CD8-positive, alpha-beta memory T cell (primary cell): Measurements from ENCODE around the gene ACOX3. TPM values are rescaled to one million over a fixed set of nuclear protein-coding genes. Genes with fewer than 3 reads are reported as not detected.
"Not testable (repeated sequence)": the region's sequence is repeated elsewhere in the genome, so short reads cannot be mapped to it uniquely, and the experiment has no call there.

Experiments
- CTCF ChIA-PET: fragments of 350-600 bp; sonication (Branson Sonifier 250); formaldehyde crosslinking; loops from one replicate; lab custom pipeline; 2021; ENCODE audit warnings: antibody characterized with exemption; lab: Charles Lee
- POLR2A ChIA-PET: fragments of 350-600 bp; sonication (Branson Sonifier 250); formaldehyde crosslinking; loops from one replicate; lab custom pipeline; 2021; ENCODE audit warnings: antibody characterized with exemption; lab: Charles Lee
- DNase-seq, 5 donors: peaks; one replicate each; pipeline versions ENCODE4 v3.0.0 to v3.0.0-alpha.2; 2020 to 2022; ENCODE audit warnings: mixed read lengths in 1 of 5
- H3K27ac ChIP-seq: one replicate; pipeline ENCODE4 v1.7.0; 2013; ENCODE audit warnings: low read depth, mild to moderate bottlenecking, low read length, moderate library complexity
- H3K27me3 ChIP-seq: 2 replicates; pipeline ENCODE4 v1.7.0; 2013; ENCODE audit warnings: low read length, mild to moderate bottlenecking; ENCODE audit not compliant: insufficient read depth, poor library complexity, severe bottlenecking
- H3K36me3 ChIP-seq: 2 replicates; pipeline ENCODE4 v1.7.0; 2013; ENCODE audit warnings: mild to moderate bottlenecking, low read length, moderate library complexity; ENCODE audit not compliant: insufficient read depth
- H3K4me1 ChIP-seq: 2 replicates; pipeline ENCODE4 v1.7.0; 2013; ENCODE audit warnings: mild to moderate bottlenecking, low read length, moderate library complexity; ENCODE audit not compliant: insufficient read depth
- H3K4me3 ChIP-seq: 2 replicates; pipeline ENCODE4 v1.7.0; 2013; ENCODE audit warnings: mild to moderate bottlenecking, low read length
- H3K9me3 ChIP-seq: 2 replicates; pipeline ENCODE4 v1.7.0; 2013; ENCODE audit warnings: mild to moderate bottlenecking, low read length
- H3K27ac Mint-ChIP-seq, 8 donors: one replicate each; pipeline ENCODE4 v1.8.0; 2020 to 2021; ENCODE audit warnings: mixed read lengths in 8 of 8, mild to moderate bottlenecking in 6 of 8, inconsistent platforms in 3 of 8, moderate library complexity in 3 of 8
- H3K27me3 Mint-ChIP-seq, 2 donors: one replicate each; pipeline ENCODE4 v1.8.0; 2020 to 2021; ENCODE audit warnings: mixed read lengths in 2 of 2, mild to moderate bottlenecking in 1 of 2, moderate library complexity in 1 of 2
- H3K36me3 Mint-ChIP-seq, 3 donors: one replicate each; pipeline ENCODE4 v1.8.0; 2020 to 2021; ENCODE audit warnings: mixed read lengths in 3 of 3, inconsistent platforms in 1 of 3, mild to moderate bottlenecking in 1 of 3
- H3K4me1 Mint-ChIP-seq, 3 donors: one replicate each; pipeline ENCODE4 v1.8.0; 2020 to 2021; ENCODE audit warnings: mixed read lengths in 3 of 3, inconsistent platforms in 1 of 3, mild to moderate bottlenecking in 1 of 3
- H3K4me3 Mint-ChIP-seq, 7 donors: one replicate each; pipeline ENCODE4 v1.8.0; 2020 to 2021; ENCODE audit warnings: mixed read lengths in 7 of 7, mild to moderate bottlenecking in 6 of 7, moderate library complexity in 4 of 7, inconsistent platforms in 2 of 7
- H3K9me3 Mint-ChIP-seq, 5 donors: one replicate each; pipeline ENCODE4 v1.8.0; 2020 to 2022; ENCODE audit warnings: mixed read lengths in 5 of 5, mild to moderate bottlenecking in 3 of 5, moderate library complexity in 2 of 5, inconsistent platforms in 1 of 5
- polyA plus RNA-seq: library from polyadenylated mRNA; unstranded; fragments of 300-500 nt; fragmentation: Illumina TruSeq; gene quantifications from one replicate; pipeline ENCODE4 v1.2.3, GENCODE V29; 2021
- total RNA-seq, 2 experiments: library from RNA; stranded (reverse); gene quantifications; one replicate each; pipeline ENCODE4 v1.2.3, GENCODE V29; 2021

The ACOX3 gene
- total and polyA plus RNA-seq, 3 experiments from 2014 or later = 14.2 to 24.9 (median 22.3) TPM

DNA sequence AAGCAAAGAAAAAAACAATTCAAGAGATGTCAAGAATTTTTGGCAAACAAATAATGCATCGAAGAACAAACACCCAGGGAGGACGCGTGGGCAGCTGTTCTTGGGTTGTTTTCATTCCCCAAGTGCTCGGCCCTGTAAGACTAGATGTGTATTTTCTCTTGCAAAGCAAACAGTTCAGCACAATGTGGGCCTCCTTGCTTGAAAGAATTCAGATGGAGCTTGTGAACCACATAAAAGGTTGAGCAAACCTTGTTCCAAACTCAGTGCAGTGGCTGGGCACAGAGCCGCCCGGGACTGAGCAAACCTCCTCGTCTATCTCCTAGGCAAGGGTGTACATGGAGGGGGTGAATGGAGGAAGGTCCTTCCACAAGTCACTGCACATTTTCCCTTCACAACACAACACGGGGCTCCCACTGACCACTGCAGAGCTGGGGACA, 88.6 kb downstream of the ACOX3 start:
- CTCF ChIA-PET = no interaction called here
- H3K27ac Mint-ChIP-seq = peak overlapping the region in 1 of 8 donors; percentile 19
- H3K9me3 Mint-ChIP-seq = peaks cover 0 to 2% (median 0%) of the 10 kb centered on the region in 5 donors
- Histone ChIP-seq H3K9me3 (no peaks in the 10 kb centered on the region), H3K4me3 (no peak overlapping the region), H3K27me3 (peaks cover 5% of the 10 kb centered on the region), H3K36me3 (no peaks in the 10 kb centered on the region), H3K4me1 (no peaks in the 10 kb centered on the region), H3K27ac (no peak overlapping the region)
- H3K4me3 Mint-ChIP-seq = no peak overlapping the region
- H3K36me3 Mint-ChIP-seq = no peaks in the 10 kb centered on the region
- H3K4me1 Mint-ChIP-seq = no peaks in the 10 kb centered on the region
- H3K27me3 Mint-ChIP-seq = peaks cover 11 to 18% of the 10 kb centered on the region in 2 donors
- POLR2A ChIA-PET = no interaction called here
- DNase-seq = no peak

- H3K27me3 ChIP-seq = peaks cover 5% of the 10 kb centered on the region
- H3K9me3 ChIP-seq = no peaks in the 10 kb centered on the region
- peaks cover 11 to 19% of the 10 kb centered on the region in 2 donors for H3K27me3 Mint-ChIP-seq
- no peaks in the 10 kb centered on the region for H3K4me1 Mint-ChIP-seq
- H3K36me3 Mint-ChIP-seq = no peaks in the 10 kb centered on the region
- no peak overlapping the region for H3K27ac ChIP-seq
- H3K4me3 ChIP-seq = no peak overlapping the region
- no peaks in the 10 kb centered on the region for H3K4me1 ChIP-seq
- ChIA-PET POLR2A (no interaction called here), CTCF (no interaction called here)
- no peak overlapping the region for H3K4me3 Mint-ChIP-seq
- no peaks in the 10 kb centered on the region for H3K36me3 ChIP-seq
- H3K9me3 Mint-ChIP-seq = peaks cover 0 to 2% (median 0%) of the 10 kb centered on the region in 5 donors
- H3K27ac Mint-ChIP-seq = no peak overlapping the region
- no peak for DNase-seq
Observed at GRCh38 chr4:8350841-8351461, 89.6 kb downstream of the ACOX3 start.

- no peak overlapping the region for H3K27ac Mint-ChIP-seq
- Histone ChIP-seq H3K27ac (no peak overlapping the region), H3K27me3 (peaks cover 5% of the 10 kb centered on the region), H3K9me3 (no peaks in the 10 kb centered on the region), H3K4me1 (no peaks in the 10 kb centered on the region), H3K36me3 (no peaks in the 10 kb centered on the region), H3K4me3 (no peak overlapping the region)
- H3K4me3 Mint-ChIP-seq = no peak overlapping the region
- no peaks in the 10 kb centered on the region for H3K4me1 Mint-ChIP-seq
- no peak for DNase-seq
- POLR2A ChIA-PET = no interaction called here
- peaks cover 11 to 19% of the 10 kb centered on the region in 2 donors for H3K27me3 Mint-ChIP-seq
- CTCF ChIA-PET = no interaction called here
- no peaks in the 10 kb centered on the region for H3K36me3 Mint-ChIP-seq
- peaks cover 0 to 2% (median 0%) of the 10 kb centered on the region in 5 donors for H3K9me3 Mint-ChIP-seq
Observed at GRCh38 chr4:8350352-8350751, 90.2 kb downstream of the ACOX3 start.

DNA sequence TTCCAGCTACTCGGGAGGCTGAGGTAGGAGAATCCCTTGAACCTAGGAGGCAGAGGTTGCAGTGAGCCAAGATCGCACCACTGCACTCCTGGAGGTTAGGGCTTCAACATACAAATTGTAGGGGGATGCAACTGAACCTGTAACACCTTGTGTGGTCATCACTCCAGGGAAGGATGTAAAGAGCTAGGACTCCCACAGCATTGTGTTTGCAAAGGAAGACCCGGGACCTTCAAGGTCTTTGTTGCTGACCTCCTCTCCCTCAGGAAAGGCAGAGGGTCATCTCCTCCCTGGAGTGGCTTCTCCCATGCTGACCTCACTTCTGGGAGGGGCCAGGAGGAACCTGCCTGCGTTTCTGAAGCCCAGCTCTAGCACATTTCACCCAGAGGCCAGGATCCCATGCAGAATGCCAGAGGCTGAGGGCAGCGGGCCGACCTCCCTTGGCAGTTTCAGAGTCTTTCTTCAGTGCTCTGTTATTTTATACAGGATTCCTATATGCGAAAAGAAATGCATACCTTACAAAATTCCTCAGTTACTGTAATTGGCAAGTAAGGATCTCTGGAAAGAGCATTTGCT, 90.8 kb downstream of the ACOX3 start:
- Histone ChIP-seq H3K4me1 (no peaks in the 10 kb centered on the region), H3K27ac (no peak overlapping the region), H3K27me3 (peaks cover 5% of the 10 kb centered on the region), H3K4me3 (no peak overlapping the region), H3K9me3 (no peaks in the 10 kb centered on the region), H3K36me3 (no peaks in the 10 kb centered on the region)
- Mint-ChIP-seq H3K4me1 (no peaks in the 10 kb centered on the region), H3K4me3 (no peak overlapping the region), H3K9me3 (peaks cover 0 to 2% (median 0%) of the 10 kb centered on the region in 5 donors), H3K27ac (no peak overlapping the region), H3K27me3 (peaks cover 13 to 21% of the 10 kb centered on the region in 2 donors), H3K36me3 (no peaks in the 10 kb centered on the region)
- DNase-seq = no peak
- POLR2A ChIA-PET = no interaction called here
- CTCF ChIA-PET = no interaction called here

GRCh38 chr4:8349236-8349635, 91.3 kb downstream of the ACOX3 start:
- DNase-seq, CTCF ChIA-PET, H3K27me3 ChIP-seq, H3K36me3 ChIP-seq, H3K4me3 ChIP-seq, H3K4me3 Mint-ChIP-seq, H3K9me3 Mint-ChIP-seq, H3K36me3 Mint-ChIP-seq, H3K27ac Mint-ChIP-seq, H3K27ac ChIP-seq, POLR2A ChIA-PET, H3K4me1 Mint-ChIP-seq, H3K9me3 ChIP-seq, H3K4me1 ChIP-seq: not testable (repeated sequence)
- peaks cover 18 to 20% of the 10 kb centered on the region in 2 donors for H3K27me3 Mint-ChIP-seq

GRCh38 chr4:8348071-8348470, 92.5 kb downstream of the ACOX3 start:
- H3K27me3 ChIP-seq = peaks cover 5% of the 10 kb centered on the region
- ChIA-PET CTCF (no interaction called here), POLR2A (no interaction called here)
- Mint-ChIP-seq H3K4me3 (no peak overlapping the region), H3K9me3 (peaks cover 0 to 2% (median 0%) of the 10 kb centered on the region in 5 donors), H3K4me1 (no peaks in the 10 kb centered on the region), H3K36me3 (no peaks in the 10 kb centered on the region), H3K27me3 (peaks cover 18 to 20% of the 10 kb centered on the region in 2 donors), H3K27ac (no peak overlapping the region)
- H3K36me3 ChIP-seq = no peaks in the 10 kb centered on the region
- no peak overlapping the region for H3K27ac ChIP-seq
- no peak overlapping the region for H3K4me3 ChIP-seq
- no peaks in the 10 kb centered on the region for H3K9me3 ChIP-seq
- no peaks in the 10 kb centered on the region for H3K4me1 ChIP-seq
- DNase-seq = no peak

- Histone ChIP-seq H3K4me1 (no peaks in the 10 kb centered on the region), H3K4me3 (no peak overlapping the region), H3K9me3 (no peaks in the 10 kb centered on the region), H3K27me3 (peaks cover 5% of the 10 kb centered on the region), H3K36me3 (no peaks in the 10 kb centered on the region), H3K27ac (no peak overlapping the region)
- Mint-ChIP-seq H3K27me3 (peaks cover 19 to 20% of the 10 kb centered on the region in 2 donors), H3K4me3 (no peak overlapping the region), H3K36me3 (no peaks in the 10 kb centered on the region), H3K9me3 (peaks cover 0 to 2% (median 0%) of the 10 kb centered on the region in 5 donors), H3K27ac (no peak overlapping the region), H3K4me1 (no peaks in the 10 kb centered on the region)
- ChIA-PET CTCF (no interaction called here), POLR2A (no interaction called here)
- DNase-seq = no peak
Observed at GRCh38 chr4:8347660-8348059, 92.9 kb downstream of the ACOX3 start.

- Histone ChIP-seq H3K4me3 (no peak overlapping the region), H3K9me3 (no peaks in the 10 kb centered on the region), H3K27me3 (peaks cover 4% of the 10 kb centered on the region), H3K27ac (no peak overlapping the region), H3K4me1 (no peaks in the 10 kb centered on the region), H3K36me3 (no peaks in the 10 kb centered on the region)
- DNase-seq = no peak
- Mint-ChIP-seq H3K27me3 (peaks cover 20 to 21% of the 10 kb centered on the region in 2 donors), H3K4me3 (no peak overlapping the region), H3K9me3 (peaks cover 0 to 2% (median 0%) of the 10 kb centered on the region in 5 donors), H3K36me3 (no peaks in the 10 kb centered on the region), H3K4me1 (no peaks in the 10 kb centered on the region), H3K27ac (no peak overlapping the region)
- ChIA-PET POLR2A (no interaction called here), CTCF (no interaction called here)
Observed at GRCh38 chr4:8346838-8347605, 93.5 kb downstream of the ACOX3 start.
